GM19351 (cell line): ENCODE data around the gene INSYN2A.

ENCODE experiments used
- ATAC-seq: cut with Tn5 transposase; IDR thresholded peaks from one replicate; pipeline ENCODE4 v1.9.1; 2021; ENCODE audit warnings: mild to moderate bottlenecking, moderate library complexity; ENCODE audit not compliant: unreplicated experiment

The INSYN2A gene

GRCh38 chr10:127195571-127196281 lies 665 bp downstream of the INSYN2A start:
- ATAC-seq, result no peak

- ATAC-seq, result no peak
Measured at GRCh38 chr10:127195041-127195506, 1.3 kb downstream of the INSYN2A start.

GRCh38 chr10:127194599-127194998 lies 1.8 kb downstream of the INSYN2A start:
- no peak for ATAC-seq

GRCh38 chr10:127194111-127194510 lies 2.3 kb downstream of the INSYN2A start:
- ATAC-seq, result no peak

- no peak for ATAC-seq
Measured at GRCh38 chr10:127193125-127193524, 3.3 kb downstream of the INSYN2A start.

- ATAC-seq, result no peak
Measured at GRCh38 chr10:127190427-127190826, 6.0 kb downstream of the INSYN2A start.

- ATAC-seq, result no peak
Measured at GRCh38 chr10:127189226-127189625, 7.2 kb downstream of the INSYN2A start.

GRCh38 chr10:127186813-127187212 lies 9.6 kb downstream of the INSYN2A start:
- no peak for ATAC-seq

- no peak for ATAC-seq
Measured at GRCh38 chr10:127184582-127184981, 11.8 kb downstream of the INSYN2A start.

GRCh38 chr10:127182161-127182560 lies 14.2 kb downstream of the INSYN2A start:
- ATAC-seq, result no peak

- no peak for ATAC-seq
Measured at GRCh38 chr10:127179612-127180250, 16.7 kb downstream of the INSYN2A start.

- ATAC-seq, result no peak
Measured at GRCh38 chr10:127176649-127177048, 19.7 kb downstream of the INSYN2A start.

- no peak for ATAC-seq
Measured at GRCh38 chr10:127175357-127176110, 20.9 kb downstream of the INSYN2A start.

- ATAC-seq, result no peak
Measured at GRCh38 chr10:127174866-127175265, 21.5 kb downstream of the INSYN2A start.

GRCh38 chr10:127168261-127168660 lies 28.1 kb downstream of the INSYN2A start:
- ATAC-seq, result no peak

- no peak for ATAC-seq
Measured at GRCh38 chr10:127162841-127163240, 33.5 kb downstream of the INSYN2A start.

- ATAC-seq, result no peak
Measured at GRCh38 chr10:127161482-127161881, 34.9 kb downstream of the INSYN2A start.

GRCh38 chr10:127159648-127160245 lies 36.6 kb downstream of the INSYN2A start:
- no peak for ATAC-seq

GRCh38 chr10:127158662-127159061 lies 37.7 kb downstream of the INSYN2A start:
- ATAC-seq, result no peak

- no peak for ATAC-seq
Measured at GRCh38 chr10:127157506-127158200, 38.7 kb downstream of the INSYN2A start.

- no peak for ATAC-seq
Measured at GRCh38 chr10:127157089-127157488, 39.3 kb downstream of the INSYN2A start.
